RWPE2 (cell line): ENCODE data around the gene SPATA24.

Experiments used
- ATAC-seq: fragments of 200-7000 bp; cut with Tn5 transposase; 3 replicates; pipeline ENCODE4 v1.9.1; 2021; ENCODE audit warnings: low read depth
- DNase-seq: peaks from one replicate; pipeline ENCODE4 v3.0.0-alpha.2; 2020; ENCODE audit warnings: low spot score
- H3K27ac ChIP-seq: fragments of 450-650 bp; 2 replicates; pipeline ENCODE4 v1.5.1; 2017; ENCODE audit warnings: mild to moderate bottlenecking; ENCODE audit not compliant: poor library complexity, severe bottlenecking
- H3K27me3 ChIP-seq: fragments of 250-450 bp; sonication (Bioruptor Pico); 2 replicates; pipeline ENCODE4 v1.5.1; 2021; ENCODE audit warnings: mild to moderate bottlenecking, moderate library complexity; ENCODE audit not compliant: insufficient read depth, poor library complexity, severe bottlenecking
- H3K36me3 ChIP-seq: fragments of 250-450 bp; sonication (Bioruptor Pico); 2 replicates; pipeline ENCODE4 v1.5.1; 2020; ENCODE audit warnings: low read depth, mild to moderate bottlenecking, moderate library complexity
- H3K4me1 ChIP-seq: fragments of 250-450 bp; sonication (Bioruptor Pico); 2 replicates; pipeline ENCODE4 v1.5.1; 2021; ENCODE audit warnings: mild to moderate bottlenecking, moderate library complexity; ENCODE audit not compliant: insufficient read depth, poor library complexity, severe bottlenecking
- H3K4me3 ChIP-seq: fragments of 250-450 bp; sonication (Bioruptor Pico); 2 replicates; pipeline ENCODE4 v1.5.1; 2021; ENCODE audit warnings: mild to moderate bottlenecking, moderate library complexity; ENCODE audit not compliant: severe bottlenecking
- H3K9me3 ChIP-seq: fragments of 250-450 bp; sonication (Bioruptor Pico); 2 replicates; pipeline ENCODE4 v1.5.1; 2021; ENCODE audit warnings: mild to moderate bottlenecking, moderate library complexity; ENCODE audit not compliant: severe bottlenecking
- CTCF ChIP-seq: fragments of 450-650 bp; IDR thresholded peaks from one replicate; pipeline ENCODE4 v1.5.1; 2017; ENCODE audit warnings: mild to moderate bottlenecking, moderate library complexity; ENCODE audit not compliant: poor library complexity, severe bottlenecking

Gene SPATA24

GRCh38 chr5:139422307-139422893, 18.5 kb upstream of the SPATA24 start:
- Histone ChIP-seq H3K4me3 (no peak overlapping the region), H3K27me3 (no peaks in the 10 kb centered on the region), H3K9me3 (no peaks in the 10 kb centered on the region), H3K27ac (no peak overlapping the region), H3K4me1 (no peaks in the 10 kb centered on the region), H3K36me3 (peaks cover 16% of the 10 kb centered on the region; the same call in 1 of the 2 replicates)
- TF ChIP-seq CTCF = peak; percentile 98
- DNase-seq (no peak), ATAC-seq (peak; percentile 79)

- no peak for TF ChIP-seq CTCF
- Histone ChIP-seq H3K4me1 (no peaks in the 10 kb centered on the region), H3K27ac (no peak overlapping the region), H3K36me3 (peaks cover 13% of the 10 kb centered on the region; the same call in 1 of the 2 replicates), H3K4me3 (no peak overlapping the region), H3K27me3 (no peaks in the 10 kb centered on the region), H3K9me3 (no peaks in the 10 kb centered on the region)
- ATAC-seq = no peak
- DNase-seq = no peak
Measured at GRCh38 chr5:139419226-139420192, 15.6 kb upstream of the SPATA24 start.

- ATAC-seq = no peak
- H3K9me3 ChIP-seq = no peaks in the 10 kb centered on the region
- H3K4me3 ChIP-seq = no peak overlapping the region
- DNase-seq = no peak
- no peaks in the 10 kb centered on the region for H3K4me1 ChIP-seq
- peaks cover 13% of the 10 kb centered on the region; the same call in 1 of the 2 replicates for H3K36me3 ChIP-seq
- TF ChIP-seq CTCF = no peak
- no peak overlapping the region for H3K27ac ChIP-seq
- no peaks in the 10 kb centered on the region for H3K27me3 ChIP-seq
Measured at GRCh38 chr5:139418793-139419192, 14.9 kb upstream of the SPATA24 start.

- Histone ChIP-seq H3K4me1 (no peaks in the 10 kb centered on the region), H3K4me3 (no peak overlapping the region), H3K36me3 (peaks cover 13% of the 10 kb centered on the region; the same call in 1 of the 2 replicates), H3K9me3 (no peaks in the 10 kb centered on the region), H3K27ac (no peak overlapping the region), H3K27me3 (no peaks in the 10 kb centered on the region)
- no peak for TF ChIP-seq CTCF
- DNase-seq (no peak), ATAC-seq (no peak)
Measured at GRCh38 chr5:139417214-139417613, 13.3 kb upstream of the SPATA24 start.

- no peaks in the 10 kb centered on the region for H3K27me3 ChIP-seq
- peaks cover 10% of the 10 kb centered on the region; the same call in 1 of the 2 replicates for H3K36me3 ChIP-seq
- no peaks in the 10 kb centered on the region for H3K4me1 ChIP-seq
- DNase-seq (no peak), ATAC-seq (no peak)
- no peak overlapping the region for H3K4me3 ChIP-seq
- no peak overlapping the region for H3K27ac ChIP-seq
- TF ChIP-seq CTCF = no peak
- no peaks in the 10 kb centered on the region for H3K9me3 ChIP-seq
Measured at GRCh38 chr5:139416651-139417050, 12.8 kb upstream of the SPATA24 start.
